SU-DHL-6 (cell line): ENCODE measurements around the gene OBSL1.

Experiments used
- EZH2phosphoT487 ChIP-seq: fragments of 200-600 bp; sonication (generic), shearing (Covaris generic); conservative IDR thresholded peaks from 2 replicates; pipeline ENCODE4 v1.6.1; 2018; ENCODE audit warnings: mild to moderate bottlenecking, antibody characterized with exemption, low read length, moderate library complexity, mixed read lengths
- TF ChIP-seq, protein P1 (sequence below): fragments of 200-600 bp; sonication (generic); IDR thresholded peaks from one replicate; pipeline ENCODE4 v1.5.1; 2017; ENCODE audit warnings: antibody characterized with exemption, mild to moderate bottlenecking, low read length, moderate library complexity; ENCODE audit not compliant: insufficient read depth, poor library complexity, severe bottlenecking

DNA sequence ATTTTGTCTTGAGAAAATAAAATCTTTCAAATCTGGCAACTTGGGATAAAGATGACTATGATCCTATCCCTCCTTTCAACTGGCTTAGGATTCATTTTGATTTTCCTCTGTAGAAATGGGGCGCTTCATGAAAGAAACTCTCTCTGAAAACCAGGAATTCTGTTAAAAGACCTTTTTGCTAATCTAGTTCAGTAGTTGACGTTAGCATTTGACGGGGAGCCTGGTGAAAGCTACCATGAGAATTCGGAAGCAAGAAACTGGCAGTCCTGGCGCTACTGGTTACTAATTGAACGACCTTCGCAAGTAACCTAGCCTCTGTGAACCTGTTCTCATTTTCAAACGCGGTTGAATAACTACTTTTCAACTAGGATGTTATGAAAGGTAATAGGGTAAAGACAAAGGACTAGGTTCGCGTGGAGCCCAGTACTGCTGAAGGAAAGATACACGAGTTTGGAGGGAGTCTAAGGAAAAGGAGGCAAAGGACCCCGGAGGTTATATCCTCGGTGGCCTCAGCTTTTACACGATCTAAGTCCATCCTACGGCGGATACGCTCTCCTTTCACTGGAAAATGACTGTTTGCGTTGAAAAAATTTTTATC, 25.7 kb upstream of the OBSL1 start:
- TF ChIP-seq, protein P1, sequence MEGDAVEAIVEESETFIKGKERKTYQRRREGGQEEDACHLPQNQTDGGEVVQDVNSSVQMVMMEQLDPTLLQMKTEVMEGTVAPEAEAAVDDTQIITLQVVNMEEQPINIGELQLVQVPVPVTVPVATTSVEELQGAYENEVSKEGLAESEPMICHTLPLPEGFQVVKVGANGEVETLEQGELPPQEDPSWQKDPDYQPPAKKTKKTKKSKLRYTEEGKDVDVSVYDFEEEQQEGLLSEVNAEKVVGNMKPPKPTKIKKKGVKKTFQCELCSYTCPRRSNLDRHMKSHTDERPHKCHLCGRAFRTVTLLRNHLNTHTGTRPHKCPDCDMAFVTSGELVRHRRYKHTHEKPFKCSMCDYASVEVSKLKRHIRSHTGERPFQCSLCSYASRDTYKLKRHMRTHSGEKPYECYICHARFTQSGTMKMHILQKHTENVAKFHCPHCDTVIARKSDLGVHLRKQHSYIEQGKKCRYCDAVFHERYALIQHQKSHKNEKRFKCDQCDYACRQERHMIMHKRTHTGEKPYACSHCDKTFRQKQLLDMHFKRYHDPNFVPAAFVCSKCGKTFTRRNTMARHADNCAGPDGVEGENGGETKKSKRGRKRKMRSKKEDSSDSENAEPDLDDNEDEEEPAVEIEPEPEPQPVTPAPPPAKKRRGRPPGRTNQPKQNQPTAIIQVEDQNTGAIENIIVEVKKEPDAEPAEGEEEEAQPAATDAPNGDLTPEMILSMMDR, result no peak
- TF ChIP-seq EZH2phosphoT487, result no peak
